WI38 (cell line): ENCODE measurements around the gene SMC6.

Experiments
- H3K4me3 ChIP-seq: 2 replicates; pipeline ENCODE4 v1.5.1; 2011; ENCODE audit warnings: low read depth, mild to moderate bottlenecking, control low read depth, low read length
- CTCF ChIP-seq: IDR thresholded peaks from 2 replicates; pipeline ENCODE4 v1.5.1; 2012; ENCODE audit warnings: low read depth, mild to moderate bottlenecking, control low read depth, low read length

SMC6 gene

DNA sequence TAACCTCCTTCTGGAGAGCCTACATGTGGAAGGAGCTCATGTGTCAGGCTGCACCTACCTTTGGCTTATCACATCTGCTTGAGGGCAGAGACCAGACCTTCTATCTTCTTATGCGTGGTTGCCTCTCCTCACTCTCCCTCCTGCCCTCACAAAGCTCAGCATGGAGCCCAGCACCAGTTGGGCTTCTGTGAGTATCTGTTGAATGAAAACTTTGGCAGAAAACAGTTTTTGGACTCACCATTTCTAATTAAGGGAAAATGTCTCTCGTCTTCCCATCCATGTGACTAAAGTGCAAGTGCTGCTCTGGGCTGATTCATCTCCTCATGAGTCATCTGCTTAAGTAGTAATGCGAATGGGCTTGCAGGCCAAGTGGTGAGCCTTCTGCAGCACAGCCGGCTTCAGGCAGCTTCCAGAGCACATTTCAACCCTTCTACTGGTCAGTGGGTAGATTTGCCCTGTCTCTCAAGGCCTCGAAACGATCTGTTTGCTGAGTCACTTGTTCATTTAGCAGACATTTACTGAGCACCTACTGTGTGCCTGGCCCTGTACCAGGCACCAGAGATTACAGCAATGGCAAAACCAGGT lies 110.5 kb downstream of the SMC6 start:
- TF ChIP-seq CTCF: no peak
- no peak overlapping the region for H3K4me3 ChIP-seq

DNA sequence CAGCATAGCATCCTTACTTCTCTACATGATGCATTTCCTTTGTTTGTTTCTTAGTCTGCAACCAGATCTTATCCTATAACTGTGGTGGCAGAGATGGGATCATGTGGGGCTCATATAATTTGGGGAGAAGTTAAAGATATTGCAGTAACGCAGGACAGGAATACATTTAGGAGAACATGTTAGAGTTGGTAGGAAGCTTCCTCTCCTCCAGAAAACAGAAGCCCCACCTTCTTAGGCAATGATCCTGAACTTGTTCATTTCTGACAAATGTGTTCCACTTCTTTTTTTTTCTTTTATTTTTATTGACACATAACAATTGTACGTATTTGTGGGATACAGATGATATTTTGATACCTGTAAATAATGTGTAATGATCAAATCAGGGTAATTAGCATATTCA lies 113.2 kb downstream of the SMC6 start:
- no peak for TF ChIP-seq CTCF
- H3K4me3 ChIP-seq: no peak overlapping the region

DNA sequence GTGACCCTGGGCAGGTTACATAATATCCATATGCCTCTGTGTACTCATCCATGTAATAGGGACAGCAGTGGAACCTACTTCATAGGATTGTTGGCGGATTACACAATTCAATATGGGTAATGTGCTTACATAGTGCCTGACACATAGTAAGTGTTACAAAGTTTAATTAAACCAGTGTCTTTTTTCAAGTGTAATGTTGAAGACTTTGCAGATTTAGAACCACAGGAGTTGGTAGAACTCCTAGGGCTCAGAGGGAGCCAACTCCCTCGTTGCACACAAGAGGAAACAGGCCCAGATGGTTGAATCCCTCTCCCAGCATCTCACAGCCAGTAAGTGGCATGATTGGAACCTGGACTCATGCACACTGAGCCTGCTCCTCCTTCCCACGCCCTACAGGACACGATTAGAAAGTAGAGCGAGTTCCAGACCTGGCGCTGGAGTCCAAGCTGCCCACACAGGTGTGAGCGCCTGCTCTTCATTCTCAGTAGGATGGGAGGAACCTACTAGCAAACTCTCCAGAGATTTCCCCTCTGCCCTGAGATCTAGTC lies 115.3 kb downstream of the SMC6 start:
- TF ChIP-seq CTCF: no peak
- no peak overlapping the region for H3K4me3 ChIP-seq

DNA sequence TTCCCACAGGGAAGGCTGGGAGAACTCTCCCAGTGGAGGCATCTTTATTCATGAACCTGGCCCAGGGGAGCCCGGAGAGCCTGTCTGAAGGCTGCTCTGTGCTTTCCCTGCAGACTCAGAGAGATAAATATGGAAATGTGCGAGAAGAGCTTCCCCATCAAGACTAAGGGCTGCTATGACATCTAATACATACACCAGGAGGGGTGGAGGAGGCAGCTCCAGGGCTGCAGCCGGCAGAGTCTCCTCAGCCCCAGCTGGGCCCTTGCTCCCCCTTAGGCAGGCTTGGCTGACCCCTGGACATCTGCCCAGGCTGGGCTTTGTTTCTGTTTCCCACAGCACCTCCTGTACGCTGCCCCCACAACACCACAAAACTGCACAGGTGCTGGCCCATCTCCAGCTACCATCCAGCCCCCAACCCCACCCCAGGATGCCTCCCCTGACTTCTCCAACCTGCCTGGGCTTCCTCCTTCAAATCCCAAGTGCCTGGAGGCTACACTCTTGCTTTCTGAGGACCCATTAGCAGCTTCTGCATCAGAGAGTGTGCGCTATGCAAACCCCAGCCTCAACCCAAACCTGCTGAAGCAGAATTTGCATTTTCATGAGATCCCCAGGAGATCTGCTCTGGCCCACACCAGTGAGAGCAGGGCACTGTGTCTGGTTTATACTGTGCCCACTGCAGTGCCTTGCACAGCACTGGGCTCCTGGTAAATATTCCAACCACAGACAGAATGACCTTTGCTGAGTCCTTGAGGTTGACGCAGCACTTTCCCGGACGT lies 116.3 kb downstream of the SMC6 start:
- H3K4me3 ChIP-seq: no peak overlapping the region
- no peak for TF ChIP-seq CTCF

DNA sequence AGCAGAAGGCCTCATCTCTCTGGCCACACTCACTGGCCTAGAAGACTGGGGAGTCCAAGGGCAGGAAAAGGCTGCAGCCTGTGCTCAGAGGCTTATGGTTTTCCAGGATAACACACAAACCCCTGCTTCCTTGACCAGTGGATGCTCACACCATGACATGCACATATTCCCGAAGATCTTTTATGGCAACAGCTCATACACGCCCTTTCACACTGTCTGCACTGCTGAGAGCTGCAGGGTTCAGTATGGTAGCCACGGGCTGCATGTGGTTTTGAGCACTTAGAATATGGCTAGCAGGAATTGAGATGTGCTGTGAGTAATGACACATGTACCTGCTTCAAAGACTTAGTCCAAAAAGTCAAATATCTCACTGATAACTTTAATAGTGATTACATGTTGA lies 117.4 kb downstream of the SMC6 start:
- no peak overlapping the region for H3K4me3 ChIP-seq
- TF ChIP-seq CTCF: no peak

DNA sequence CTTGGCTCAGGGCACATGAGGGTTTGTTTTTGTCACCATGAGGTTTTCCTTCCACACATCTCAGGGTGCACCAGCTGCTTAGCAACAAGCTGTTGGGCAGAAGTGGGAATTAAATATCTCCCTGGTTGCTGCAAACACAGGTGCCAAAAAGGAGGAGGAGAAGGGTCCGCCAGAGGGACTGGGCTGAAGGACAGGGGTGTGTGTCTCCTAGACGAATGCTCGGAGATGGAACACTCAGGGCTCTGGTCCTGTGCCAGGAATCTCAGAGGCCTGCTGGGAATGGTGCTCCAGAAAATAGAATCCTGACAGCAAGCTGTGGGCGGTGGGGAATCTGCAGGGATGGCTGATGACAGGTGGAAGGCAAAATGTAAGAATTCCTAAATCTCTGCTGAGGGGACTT lies 118.6 kb downstream of the SMC6 start:
- no peak for TF ChIP-seq CTCF
- no peak overlapping the region for H3K4me3 ChIP-seq

DNA sequence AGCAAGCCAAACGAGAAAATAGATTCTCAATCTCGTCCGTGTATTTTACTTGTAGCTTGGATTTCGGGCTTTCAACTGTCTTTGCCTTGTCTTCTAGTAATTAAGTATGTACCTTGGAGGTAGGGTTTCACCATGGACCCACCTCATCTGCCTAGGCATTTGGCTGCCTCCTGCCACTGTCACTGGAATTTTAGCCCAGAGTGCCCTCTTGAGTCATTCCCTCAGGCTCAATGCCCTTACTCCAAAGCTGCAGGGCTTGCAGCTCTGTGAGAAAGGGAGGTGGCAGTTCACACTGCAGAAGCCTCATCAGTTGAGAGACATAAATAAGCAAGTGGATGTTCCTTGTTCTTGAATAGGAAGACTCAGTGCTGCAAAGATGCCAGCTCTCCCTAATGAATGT lies 123.5 kb downstream of the SMC6 start:
- no peak for TF ChIP-seq CTCF
- H3K4me3 ChIP-seq: no peak overlapping the region
